Left cardiac atrium (tissue), 4 donors: ENCODE results near the gene TUBB4A. TPM values are rescaled to one million over a fixed set of nuclear protein-coding genes. Genes with fewer than 3 reads are reported as not detected.

Experiments
- ATAC-seq, 2 donors: fragments of 200-7000 bp; cut with Tn5 transposase; one replicate each; pipeline ENCODE4 v1.9.1; 2020; ENCODE audit warnings: mild to moderate bottlenecking in 2 of 2, moderate library complexity in 2 of 2
- DNase-seq: peaks from one replicate; pipeline ENCODE4 v3.0.0-alpha.2; 2020
- intact Hi-C, 2 donors: fragments of 100-400 bp; cut with DNase I; formaldehyde crosslinking; loops; one replicate each; pipeline versions ENCODE4 v1.14.1 to v1.15.1; 2022 to 2023
- total RNA-seq, 2 donors: library from RNA; stranded (reverse); fragmentation: NEBNext Ultra II Directional; extraction: Animal tissue kit (Norgen Biotek cat#: 25700); gene quantifications; one replicate each; pipeline ENCODE4 v1.2.1, GENCODE V29; 2021
- donor health status: DM: no; HTN: yes; CAD: no.
- donor health status: DM: no; HTN: yes; CAD: no; lungs with severe emphysema.
- donor health status: DM: yes; HTN: yes; CAD: no.
- donor health status: Dilated cardiomyopathy.

TUBB4A gene
- total RNA-seq, 2 donors from 2014 or later: 0.94 to 4.2 TPM

- ATAC-seq (no peak), DNase-seq (no peak)
- intact Hi-C loops: no loop called here
Measured at GRCh38 chr19:6455924-6456323, 46.2 kb downstream of the TUBB4A start.

DNA sequence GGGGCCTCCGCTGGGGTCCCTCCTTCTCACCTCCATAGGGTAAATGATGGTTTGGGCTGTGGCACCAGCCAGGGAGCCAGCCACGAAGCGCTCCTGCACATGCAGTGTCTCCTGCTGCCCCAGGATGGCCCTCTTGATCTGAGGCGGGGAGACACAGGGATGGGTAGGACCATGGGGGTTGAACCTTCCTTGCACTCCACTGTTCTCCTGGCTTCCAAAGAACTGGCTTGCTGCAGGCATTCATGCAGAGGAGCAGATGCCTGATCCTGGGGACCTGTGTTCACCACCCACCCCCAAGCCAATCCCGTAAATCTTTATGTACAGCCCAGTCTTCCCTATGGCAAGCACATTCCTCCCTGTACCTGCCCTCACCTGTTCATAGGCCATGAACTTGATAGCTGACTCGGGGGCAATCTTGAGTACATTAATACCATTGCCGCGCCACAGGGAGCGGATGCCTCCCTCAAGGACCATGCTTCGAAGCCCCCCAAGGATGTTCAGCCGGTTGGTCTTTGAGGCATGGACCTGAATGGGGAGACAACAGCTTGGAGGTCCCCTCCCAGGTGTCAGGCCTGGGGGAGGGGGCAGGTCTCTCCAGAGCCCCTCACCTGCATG, 48.1 kb downstream of the TUBB4A start:
- DNase-seq (no peak), ATAC-seq (no peak)
- intact Hi-C loops: no loop called here

GRCh38 chr19:6452899-6453298, 49.2 kb downstream of the TUBB4A start:
- DNase-seq (no peak), ATAC-seq (no peak)

GRCh38 chr19:6452223-6452614, 49.9 kb downstream of the TUBB4A start:
- intact Hi-C loops: no loop called here
- no peak for ATAC-seq
- DNase-seq: no peak

More at GRCh38 chr19:6452899-6453298, 49.2 kb downstream of the TUBB4A start:
- intact Hi-C loops: no loop called here

DNA sequence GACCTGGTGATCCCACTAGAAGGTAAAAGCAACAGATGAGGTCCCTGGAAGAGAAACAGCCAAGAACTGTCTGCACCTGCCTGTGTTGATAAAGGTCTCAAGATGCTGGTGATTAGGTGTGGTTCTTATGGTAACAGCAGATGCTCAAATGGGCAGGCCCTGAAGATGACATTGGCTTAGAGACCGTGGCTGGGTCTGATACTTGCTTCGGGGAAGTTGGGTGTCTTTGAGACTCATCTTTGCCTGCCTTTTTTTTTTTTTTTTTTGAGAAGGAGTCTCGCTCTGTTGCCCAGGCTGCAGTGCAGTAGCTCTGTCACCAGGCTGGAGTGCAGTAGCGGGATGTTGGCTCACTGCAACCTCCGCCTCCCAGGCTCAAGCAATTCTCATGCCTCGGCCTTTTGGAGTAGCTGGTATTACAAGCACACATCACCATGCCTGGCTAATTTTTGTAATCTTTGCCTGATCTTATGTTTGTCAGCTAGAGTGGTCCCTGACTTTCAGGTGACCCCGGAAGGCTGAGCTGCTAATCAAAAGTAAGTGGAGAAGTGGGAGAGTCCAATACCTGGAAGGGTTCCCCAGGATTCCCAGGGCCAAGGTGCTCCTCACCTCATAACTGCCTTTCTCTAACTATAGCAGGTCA, 50.4 kb downstream of the TUBB4A start:
- intact Hi-C loops: no loop called here
- no peak for DNase-seq

GRCh38 chr19:6450166-6450565, 51.9 kb downstream of the TUBB4A start:
- no peak for DNase-seq
- ATAC-seq: no peak
- intact Hi-C loops: no loop called here

More for the DNA sequence above, 50.4 kb downstream of the TUBB4A start:
- ATAC-seq: no peak

DNA sequence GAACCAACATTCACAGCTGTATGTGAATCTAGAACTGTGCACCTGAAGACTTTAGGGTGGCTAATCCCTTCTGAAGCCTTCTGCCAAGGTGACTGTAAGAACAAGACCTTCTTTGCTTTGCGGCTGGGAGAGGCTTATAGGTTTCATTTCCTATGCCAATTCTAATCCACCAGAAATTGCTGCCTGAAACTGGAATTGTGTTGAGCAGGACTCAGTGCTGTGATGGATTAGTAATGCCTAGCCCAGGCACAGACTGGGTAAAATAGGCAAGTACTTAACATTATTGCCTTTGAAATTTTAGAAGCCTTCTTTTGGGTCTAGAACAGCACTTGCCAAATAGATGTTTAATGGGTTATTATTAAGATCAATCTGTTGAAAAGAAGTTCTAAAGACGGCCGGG, 54.1 kb downstream of the TUBB4A start:
- DNase-seq (no peak), ATAC-seq (no peak)
- intact Hi-C loops: no loop called here

DNA sequence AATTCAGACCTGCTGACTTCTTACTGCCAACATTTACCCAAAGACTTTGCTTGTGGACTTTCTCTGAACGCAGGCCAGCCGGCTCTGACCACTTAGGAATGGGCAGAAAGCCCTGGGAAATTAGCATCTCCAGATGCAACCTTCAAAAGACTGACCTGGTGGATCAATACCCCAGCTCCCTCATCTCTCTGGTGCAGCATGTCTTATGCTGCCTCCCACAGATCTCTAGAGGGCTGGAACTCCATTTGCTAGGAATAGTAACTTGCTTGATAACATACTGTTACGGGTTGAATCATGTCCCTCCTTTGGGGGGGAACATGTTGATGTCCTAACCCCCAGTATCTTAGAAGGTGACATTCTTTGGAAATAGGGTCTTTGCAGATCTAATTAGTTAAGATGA, 55.7 kb downstream of the TUBB4A start:
- ATAC-seq: no peak
- intact Hi-C loops: no loop called here

More for the DNA sequence above, 55.7 kb downstream of the TUBB4A start:
- DNase-seq: no peak

Other genes starting within 250 kb of the TUBB4A start
- 10 to 100 TPM; 40.1 to 51.4 TPM for gene MLLT1, start 222.3 kb downstream of the TUBB4A start, total RNA-seq
- not detected for gene ACER1, start 168.7 kb downstream of the TUBB4A start, total RNA-seq
- 10 to 100 TPM; 65.7 to 71.7 TPM for gene CLPP, start 140.8 kb downstream of the TUBB4A start, total RNA-seq
- 100 to 1,000 TPM in 1 of 2 donors, 10 to 100 TPM in 1; 93.7 to 107 TPM for gene ALKBH7, start 129.5 kb downstream of the TUBB4A start, total RNA-seq
- gene PSPN, start 126.4 kb downstream of the TUBB4A start, total RNA-seq: 1 to 10 TPM in 1 of 2 donors, under 1 TPM in 1; 0.92 to 1.1 TPM
- gene GTF2F1, start 109.1 kb downstream of the TUBB4A start, total RNA-seq: 10 to 100 TPM; 29.6 to 33.0 TPM
- 100 to 1,000 TPM in 1 of 2 donors, 10 to 100 TPM in 1; 99.3 to 135 TPM for gene KHSRP, start 77.5 kb downstream of the TUBB4A start, total RNA-seq
- gene SLC25A41, start 68.5 kb downstream of the TUBB4A start, total RNA-seq: under 1 TPM; 0.18 TPM
- gene SLC25A23, start 42.5 kb downstream of the TUBB4A start, total RNA-seq: 10 to 100 TPM; 58.8 to 69.2 TPM
- gene CRB3, start 38.0 kb downstream of the TUBB4A start, total RNA-seq: not detected
- gene DENND1C, start 20.5 kb downstream of the TUBB4A start, total RNA-seq: 1 to 10 TPM; 1.1 to 1.9 TPM
- under 1 TPM; 0.29 to 0.71 TPM for gene TNFSF9, start 28.7 kb upstream of the TUBB4A start, total RNA-seq
- not detected for gene CD70, start 88.8 kb upstream of the TUBB4A start, total RNA-seq
- 1 to 10 TPM; 2.1 to 3.2 TPM for gene TNFSF14, start 167.9 kb upstream of the TUBB4A start, total RNA-seq
- gene C3, start 218.3 kb upstream of the TUBB4A start, total RNA-seq: 1,000 to 10,000 TPM in 1 of 2 donors, 100 to 1,000 TPM in 1; 373 to 1,073 TPM
- 10 to 100 TPM; 25.7 to 35.4 TPM for gene GPR108, start 235.3 kb upstream of the TUBB4A start, total RNA-seq
- 10 to 100 TPM; 67.5 to 74.0 TPM for gene TRIP10, start 237.4 kb upstream of the TUBB4A start, total RNA-seq